ENCODE data around the gene KCNC1. TPM values are rescaled to one million over a fixed set of nuclear protein-coding genes. Genes with fewer than 3 reads are reported as not detected.

Gene KCNC1
- total RNA-seq, 1 experiment from 2014 or later = not detected

GRCh38 chr11:17730137-17730536 lies 4.4 kb upstream of the KCNC1 start:
- no peak for DNase-seq
- Histone ChIP-seq H3K36me3 (no peaks in the 10 kb centered on the region), H3K4me3 (no peak overlapping the region), H3K27me3 (no peaks in the 10 kb centered on the region; the same call in 1 of the 2 replicates), H3K9me3 (no peaks in the 10 kb centered on the region)

- H3K9me3 ChIP-seq = no peaks in the 10 kb centered on the region
- H3K36me3 ChIP-seq = no peaks in the 10 kb centered on the region
- no peaks in the 10 kb centered on the region; the same call in 1 of the 2 replicates for H3K27me3 ChIP-seq
- no peak overlapping the region for H3K4me3 ChIP-seq
- peak; percentile 67 for DNase-seq
Observed at GRCh38 chr11:17730608-17731462, 3.7 kb upstream of the KCNC1 start.

GRCh38 chr11:17733261-17733660 lies 1.3 kb upstream of the KCNC1 start:
- H3K9me3 ChIP-seq = no peaks in the 10 kb centered on the region
- H3K27me3 ChIP-seq = no peaks in the 10 kb centered on the region
- no peak for DNase-seq
- no peak overlapping the region for H3K4me3 ChIP-seq
- H3K36me3 ChIP-seq = no peaks in the 10 kb centered on the region

GRCh38 chr11:17734986-17735817 lies 621 bp downstream of the KCNC1 start:
- peak; percentile 59 for DNase-seq
- no peaks in the 10 kb centered on the region for H3K9me3 ChIP-seq
- no peaks in the 10 kb centered on the region for H3K27me3 ChIP-seq
- no peaks in the 10 kb centered on the region for H3K36me3 ChIP-seq
- peak overlapping the region; percentile 21 for H3K4me3 ChIP-seq

GRCh38 chr11:17735818-17736578 lies 1.4 kb downstream of the KCNC1 start:
- DNase-seq = no peak
- no peaks in the 10 kb centered on the region for H3K27me3 ChIP-seq
- no peak overlapping the region for H3K4me3 ChIP-seq
- H3K36me3 ChIP-seq = no peaks in the 10 kb centered on the region
- H3K9me3 ChIP-seq = no peaks in the 10 kb centered on the region

- Histone ChIP-seq H3K4me3 (no peak overlapping the region), H3K9me3 (no peaks in the 10 kb centered on the region), H3K27me3 (no peaks in the 10 kb centered on the region), H3K36me3 (no peaks in the 10 kb centered on the region)
- DNase-seq = no peak
Observed at GRCh38 chr11:17736579-17736893, 2.0 kb downstream of the KCNC1 start.

- Histone ChIP-seq H3K9me3 (no peaks in the 10 kb centered on the region), H3K36me3 (no peaks in the 10 kb centered on the region), H3K27me3 (no peaks in the 10 kb centered on the region), H3K4me3 (no peak overlapping the region)
- DNase-seq = no peak
Observed at GRCh38 chr11:17736930-17737817, 2.6 kb downstream of the KCNC1 start.

GRCh38 chr11:17738151-17738973 lies 3.8 kb downstream of the KCNC1 start:
- H3K27me3 ChIP-seq = no peaks in the 10 kb centered on the region
- H3K4me3 ChIP-seq = no peak overlapping the region
- no peaks in the 10 kb centered on the region for H3K36me3 ChIP-seq
- no peak for DNase-seq
- H3K9me3 ChIP-seq = no peaks in the 10 kb centered on the region

GRCh38 chr11:17739945-17740338 lies 5.4 kb downstream of the KCNC1 start:
- Histone ChIP-seq H3K36me3 (no peaks in the 10 kb centered on the region), H3K27me3 (no peaks in the 10 kb centered on the region), H3K4me3 (no peak overlapping the region), H3K9me3 (no peaks in the 10 kb centered on the region)
- DNase-seq = no peak

GRCh38 chr11:17740649-17741235 lies 6.2 kb downstream of the KCNC1 start:
- H3K36me3 ChIP-seq = no peaks in the 10 kb centered on the region
- H3K4me3 ChIP-seq = no peak overlapping the region
- H3K9me3 ChIP-seq = no peaks in the 10 kb centered on the region
- no peaks in the 10 kb centered on the region for H3K27me3 ChIP-seq
- DNase-seq = no peak

- H3K27me3 ChIP-seq = no peaks in the 10 kb centered on the region
- H3K4me3 ChIP-seq = no peak overlapping the region
- H3K9me3 ChIP-seq = no peaks in the 10 kb centered on the region
- no peak for DNase-seq
- no peaks in the 10 kb centered on the region for H3K36me3 ChIP-seq
Observed at GRCh38 chr11:17741487-17741886, 6.9 kb downstream of the KCNC1 start.

- no peak for DNase-seq
- H3K27me3 ChIP-seq = no peaks in the 10 kb centered on the region
- no peaks in the 10 kb centered on the region for H3K36me3 ChIP-seq
- no peak overlapping the region for H3K4me3 ChIP-seq
- H3K9me3 ChIP-seq = no peaks in the 10 kb centered on the region
Observed at GRCh38 chr11:17742019-17742418, 7.4 kb downstream of the KCNC1 start.

GRCh38 chr11:17743026-17743807 lies 8.6 kb downstream of the KCNC1 start:
- DNase-seq = no peak
- H3K27me3 ChIP-seq = no peaks in the 10 kb centered on the region
- H3K36me3 ChIP-seq = no peaks in the 10 kb centered on the region
- H3K4me3 ChIP-seq = no peak overlapping the region
- no peaks in the 10 kb centered on the region for H3K9me3 ChIP-seq

GRCh38 chr11:17743808-17744119 lies 9.2 kb downstream of the KCNC1 start:
- DNase-seq = peak; percentile 78
- Histone ChIP-seq H3K36me3 (no peaks in the 10 kb centered on the region), H3K27me3 (no peaks in the 10 kb centered on the region), H3K4me3 (no peak overlapping the region), H3K9me3 (no peaks in the 10 kb centered on the region)

Measured in MG63 (cell line).